ENCODE data around the gene ABI3BP.

The ABI3BP gene

DNA sequence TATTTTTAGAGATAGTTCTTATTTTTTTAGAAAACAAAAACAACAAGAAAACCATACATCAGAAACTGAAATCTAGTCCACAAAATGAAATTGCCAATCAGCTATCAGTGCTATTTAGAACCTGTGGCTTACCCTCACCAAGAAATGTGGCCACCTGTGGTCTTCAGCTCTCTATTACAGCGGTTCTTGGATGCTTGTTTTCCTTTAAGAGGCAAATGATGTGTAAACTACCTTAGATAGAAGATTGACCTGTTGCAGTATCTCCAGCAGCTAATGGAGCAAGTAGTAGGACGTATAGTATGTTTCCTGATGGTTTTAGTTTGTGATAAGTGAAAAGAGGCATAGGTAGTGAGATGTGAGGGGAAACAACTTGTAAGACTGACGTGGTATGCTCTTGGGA, 262.7 kb downstream of the ABI3BP start:
- no peak for DNase-seq (ENCODE audit: low spot score)

DNA sequence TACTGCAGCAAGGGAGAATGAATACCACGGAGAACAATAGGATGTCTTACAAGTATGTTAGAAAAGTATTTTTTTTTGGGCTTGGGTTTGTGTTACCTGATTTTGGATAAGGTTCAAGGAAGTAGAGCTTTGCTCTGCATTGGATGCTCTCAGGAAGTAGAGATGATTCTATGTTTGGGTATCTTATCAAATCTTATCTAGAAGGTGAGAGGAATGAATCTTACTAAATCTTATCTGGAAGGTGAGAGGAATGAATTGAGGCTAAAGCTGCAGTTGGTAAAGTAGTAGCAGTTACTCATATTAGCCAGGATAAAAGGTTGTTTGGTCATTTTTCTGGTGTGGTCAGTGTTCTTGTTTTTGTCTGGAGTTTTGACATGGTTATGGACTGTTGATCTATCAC, 266.5 kb downstream of the ABI3BP start:
- DNase-seq (ENCODE audit: low spot score), result no peak

DNA sequence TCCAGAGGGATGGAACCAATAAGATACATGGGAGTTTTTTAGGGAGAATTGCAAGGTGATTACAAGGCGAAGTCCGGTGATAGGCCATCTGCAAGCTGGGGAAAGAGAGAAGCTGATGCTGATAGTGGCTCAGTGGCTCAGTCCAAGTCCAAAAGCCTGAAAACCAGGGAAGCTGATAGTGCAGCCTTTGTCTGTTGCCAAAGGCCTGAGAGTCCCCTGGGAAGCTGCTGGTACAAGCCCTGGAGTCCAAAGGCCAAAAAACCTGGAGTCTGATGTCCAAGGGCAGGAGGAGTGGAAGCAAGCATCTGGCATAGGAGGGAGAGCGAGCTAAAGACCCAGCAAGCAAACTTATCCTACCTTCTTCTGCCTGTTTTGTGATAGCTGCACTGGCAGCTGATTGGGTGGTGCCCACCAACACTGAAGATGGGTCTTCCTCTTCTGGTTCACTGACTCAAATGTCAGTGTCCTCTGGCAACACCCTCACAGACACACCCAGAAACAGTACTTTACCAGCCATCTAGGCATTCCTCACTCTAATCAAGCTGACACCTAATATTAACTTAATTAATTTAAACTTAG, 267.2 kb downstream of the ABI3BP start:
- DNase-seq (ENCODE audit: low spot score), result no peak

DNA sequence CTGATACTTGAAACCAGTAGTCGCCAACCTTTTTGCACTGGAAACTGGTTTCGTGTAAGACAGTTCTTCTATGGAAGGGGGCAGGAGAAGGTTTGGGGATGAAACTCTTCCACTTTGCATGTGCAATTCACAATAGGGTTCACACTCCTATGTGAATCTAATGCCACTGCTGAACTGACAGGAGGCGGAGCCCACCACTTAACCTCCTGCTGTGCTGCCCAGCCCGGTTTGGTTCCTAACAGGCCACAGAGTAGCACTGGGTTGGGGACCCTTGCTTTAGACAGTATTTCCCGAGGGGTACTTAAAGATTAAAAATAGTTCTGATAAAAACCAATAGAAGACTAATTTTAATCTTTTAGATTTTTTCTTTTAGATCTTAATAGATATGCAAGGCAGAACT, 272.8 kb downstream of the ABI3BP start:
- no peak for DNase-seq (ENCODE audit: low spot score)

DNA sequence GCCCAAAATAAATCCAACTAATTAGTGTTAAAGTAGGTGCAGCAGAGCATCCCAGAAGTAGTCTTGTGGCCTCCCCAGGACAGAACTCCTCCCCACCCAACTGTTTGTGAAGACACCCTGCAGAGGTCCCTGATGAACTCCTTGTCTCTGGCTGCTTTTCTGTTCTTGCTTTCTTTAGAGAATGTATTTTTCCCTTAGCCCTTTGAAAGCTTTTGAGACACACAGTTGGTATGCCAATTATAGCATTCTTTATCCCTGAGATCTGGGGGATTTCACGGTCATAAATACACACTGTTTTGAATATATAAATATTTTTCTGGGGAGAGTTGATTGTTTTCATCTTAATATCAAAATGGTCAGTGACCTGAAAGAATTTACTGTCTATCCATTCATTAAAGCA, 274.1 kb downstream of the ABI3BP start:
- DNase-seq (ENCODE audit: low spot score), result no peak

DNA sequence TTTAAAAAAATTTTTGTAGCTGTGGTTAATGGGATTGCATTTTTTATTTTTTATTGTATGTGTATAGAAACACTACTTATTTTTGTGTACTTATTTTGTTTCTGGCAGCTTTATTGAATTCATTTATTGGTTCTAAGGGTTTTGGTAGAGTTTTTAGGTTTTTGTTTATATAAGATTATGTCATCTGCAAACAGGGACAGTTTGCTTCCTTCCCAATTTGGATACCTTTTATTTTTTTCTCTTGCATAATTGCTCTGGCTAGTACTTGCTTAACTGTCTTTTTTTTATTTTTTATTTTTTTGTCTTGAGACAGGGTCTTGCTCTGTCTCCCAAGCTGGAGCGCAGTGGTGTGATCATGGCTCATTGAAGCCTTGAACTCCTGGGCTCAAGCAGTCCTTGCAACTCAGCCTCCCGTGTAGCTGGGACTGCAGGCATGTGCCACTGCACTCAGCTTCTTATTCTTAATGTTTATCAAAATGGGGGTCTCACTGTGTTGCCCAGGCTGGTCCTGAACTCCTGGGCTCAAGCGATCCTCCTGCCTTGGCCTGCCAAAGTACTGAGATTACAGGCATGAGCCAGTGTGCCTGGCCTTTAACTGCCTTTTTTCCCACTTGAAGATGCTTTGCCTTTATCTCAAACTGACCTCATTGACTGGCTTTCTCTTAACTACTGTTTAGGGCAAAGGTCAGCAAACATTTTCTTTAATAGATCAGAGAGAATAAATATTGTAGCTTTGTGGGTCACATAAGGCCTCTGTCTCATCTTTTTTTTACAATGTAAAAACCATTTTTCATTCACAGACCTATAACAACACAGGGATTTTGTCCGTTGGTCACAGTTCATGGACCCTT, 275.4 kb downstream of the ABI3BP start:
- no peak for DNase-seq (ENCODE audit: low spot score)

DNA sequence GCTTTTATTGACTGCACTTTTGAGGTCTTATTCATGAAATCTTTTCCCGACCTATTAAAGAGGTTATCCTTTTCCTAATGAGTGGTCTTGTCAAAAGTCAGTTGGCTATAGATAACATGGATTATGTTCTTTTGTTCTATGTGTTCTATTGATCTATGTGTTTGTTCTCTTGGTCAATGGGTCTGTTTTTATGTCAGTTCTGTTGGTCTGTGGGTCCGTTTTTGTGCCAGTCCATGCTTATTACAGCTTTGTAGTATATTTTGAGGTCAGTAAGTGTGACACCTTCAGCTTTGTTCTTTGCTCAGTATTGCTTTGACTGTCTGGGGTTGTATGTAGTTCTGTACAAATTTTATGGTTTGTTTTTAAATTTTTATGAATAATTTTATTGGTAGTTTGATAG, 276.2 kb downstream of the ABI3BP start:
- no peak for DNase-seq (ENCODE audit: low spot score)

DNA sequence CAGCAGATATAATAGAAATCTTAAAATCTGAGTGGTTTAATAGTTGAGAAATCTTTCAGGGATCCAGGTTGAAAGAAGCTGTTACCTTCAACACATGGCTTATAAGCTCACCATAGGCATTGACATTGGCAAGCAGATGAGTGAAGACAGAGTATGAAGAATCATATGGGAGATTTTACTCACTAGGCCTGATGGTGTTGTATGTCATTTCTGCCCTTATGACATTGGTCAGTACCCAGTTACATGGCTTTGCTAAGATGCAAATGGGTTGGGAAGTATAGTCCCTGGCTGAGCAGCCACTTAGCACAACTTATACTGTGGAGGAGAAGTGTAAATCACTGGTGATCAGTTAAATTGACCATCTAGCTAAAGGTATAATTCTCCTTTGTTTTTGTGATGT, 278.0 kb downstream of the ABI3BP start:
- DNase-seq (ENCODE audit: low spot score), result no peak

DNA sequence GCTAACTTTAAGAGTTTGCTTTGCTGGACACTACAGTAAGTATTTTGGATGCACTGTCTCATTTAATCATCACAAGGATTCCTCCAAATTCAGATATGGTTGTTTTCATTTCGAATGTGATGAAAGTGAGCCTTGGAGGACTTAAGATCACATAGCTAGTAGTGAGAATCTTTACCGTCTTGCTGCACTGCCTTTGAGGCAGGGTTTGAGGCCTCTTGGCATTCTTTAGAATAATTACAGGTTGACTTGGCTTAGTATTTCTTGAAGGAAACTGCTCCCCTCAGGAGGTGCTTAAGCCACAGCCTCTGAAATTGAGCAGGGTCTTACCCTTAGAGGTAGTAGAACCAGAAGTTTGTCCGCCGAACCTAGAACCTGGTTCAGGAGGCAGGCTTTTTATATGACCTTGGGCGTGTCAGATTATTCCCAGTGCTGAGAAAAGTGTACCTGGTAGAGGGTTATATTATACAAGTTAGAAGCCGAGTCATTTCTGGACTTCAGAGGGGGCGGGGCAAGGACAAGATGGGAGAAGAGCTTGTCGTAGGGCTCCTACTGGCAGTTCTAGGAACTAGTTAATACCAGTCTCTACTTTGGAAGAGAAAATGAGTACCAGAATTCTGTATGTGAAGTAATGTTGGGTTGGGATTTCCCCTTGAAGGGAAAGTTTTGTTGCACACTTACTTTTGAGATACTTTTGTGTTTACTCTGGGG, 282.8 kb downstream of the ABI3BP start:
- peak; percentile 2 for DNase-seq (ENCODE audit: low spot score)

DNA sequence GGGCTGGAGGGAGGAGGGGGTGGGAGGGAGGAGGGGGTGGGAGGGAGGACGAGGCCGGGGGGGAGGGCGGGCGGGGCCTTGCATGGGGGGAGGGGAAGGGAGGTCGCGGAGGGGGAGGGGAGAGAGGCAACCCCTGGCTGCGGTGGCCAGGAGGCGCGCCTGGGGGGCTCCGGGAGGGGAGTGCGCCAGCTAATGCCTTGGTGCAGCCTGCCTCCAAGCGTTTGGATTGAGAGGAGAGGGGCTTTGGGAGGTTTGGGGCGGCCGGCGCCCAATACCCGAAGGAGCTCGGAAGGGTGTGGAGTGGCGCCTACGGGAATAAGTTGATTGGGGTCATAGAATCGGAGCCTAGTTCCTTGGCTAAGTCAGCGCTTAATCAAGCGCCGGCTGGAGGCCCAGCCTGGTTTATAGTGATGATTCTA, 283.4 kb downstream of the ABI3BP start:
- peak; percentile 32 for DNase-seq (ENCODE audit: low spot score)

DNA sequence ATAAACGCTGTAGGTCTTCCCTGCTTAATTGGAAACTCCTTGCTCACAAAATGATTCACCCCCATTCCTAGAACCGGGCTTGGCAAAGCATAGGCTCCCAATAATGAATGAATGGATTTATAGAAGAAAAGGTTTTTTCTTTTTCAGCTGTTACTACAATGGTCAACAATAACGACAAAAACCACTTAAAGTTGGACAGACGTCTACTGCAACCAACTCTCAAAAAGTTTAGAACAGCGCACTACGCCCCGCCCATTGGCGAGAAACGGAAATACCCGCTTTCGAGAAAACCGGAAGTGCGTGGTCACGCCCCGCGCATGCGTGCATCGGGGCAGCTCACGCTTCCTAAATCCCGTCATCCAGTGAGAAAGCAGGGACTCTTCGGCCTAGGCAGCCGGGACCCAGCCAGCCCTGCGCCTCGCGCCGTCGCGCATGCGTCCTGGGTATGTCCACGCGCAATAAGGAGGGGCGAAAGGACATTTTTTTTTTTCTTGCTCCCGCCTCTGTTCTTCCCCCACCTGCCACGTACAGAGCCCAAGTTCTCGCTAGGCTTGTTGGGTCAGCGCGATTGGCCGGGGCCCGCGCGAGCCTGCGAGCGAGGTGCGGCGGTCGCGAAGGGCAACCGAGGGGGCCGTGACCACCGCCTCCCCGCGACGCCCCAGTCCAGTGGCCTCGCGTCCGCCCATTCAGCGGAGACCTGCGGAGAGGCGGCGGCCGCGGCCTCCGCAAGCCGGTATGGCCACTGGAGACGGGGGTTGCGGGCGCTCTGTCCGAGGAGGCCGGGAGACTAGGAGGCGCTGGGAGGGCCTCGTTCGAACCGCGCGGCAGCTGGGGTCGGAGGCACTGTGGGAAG, 284.0 kb downstream of the ABI3BP start, which contains the start of gene TFG:
Gene TFG, plus strand, starts transcription at position 506 of the 853 bp plus-strand sequence. CDS start 4,192 bp downstream, outside the sequence.
- peak; percentile 98 for DNase-seq (ENCODE audit: low spot score)

DNA sequence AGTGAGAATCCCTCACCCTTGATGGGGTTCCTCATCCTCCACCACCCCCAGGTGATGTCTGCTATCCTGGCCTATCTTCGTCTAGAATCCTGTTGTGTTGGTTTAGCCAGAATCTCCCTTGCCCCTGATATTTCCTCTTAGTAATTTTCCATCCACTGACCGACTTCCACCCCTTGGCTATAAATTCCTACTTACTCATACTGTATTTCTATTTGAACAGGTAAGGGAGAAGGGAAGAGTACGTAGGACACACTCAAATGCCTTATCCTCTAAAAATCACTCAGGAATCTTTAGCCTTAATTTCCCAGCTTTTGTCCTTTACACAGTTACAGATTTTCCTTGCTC, 284.6 kb downstream of the ABI3BP start:
- DNase-seq (ENCODE audit: low spot score), result no peak

DNA sequence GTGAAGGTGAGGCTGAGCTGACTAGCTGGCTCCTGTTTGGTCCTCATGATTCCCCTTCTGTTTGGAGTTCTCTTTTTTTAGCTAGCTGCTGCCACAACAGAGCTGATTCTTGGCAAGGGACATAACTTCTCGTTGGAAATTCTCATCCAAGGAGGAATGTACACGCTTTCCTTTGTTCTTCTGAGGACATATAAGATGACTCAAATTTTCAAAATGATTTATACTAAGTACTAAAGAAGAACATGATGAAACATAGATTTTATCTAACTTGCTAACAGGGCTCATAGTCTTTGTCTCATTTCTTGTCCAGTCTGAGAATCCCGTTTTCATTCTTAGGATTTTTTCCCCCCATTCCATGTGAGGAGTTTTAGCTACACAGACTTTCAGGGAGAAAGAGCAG, 286.9 kb downstream of the ABI3BP start:
- no peak for DNase-seq (ENCODE audit: low spot score)

DNA sequence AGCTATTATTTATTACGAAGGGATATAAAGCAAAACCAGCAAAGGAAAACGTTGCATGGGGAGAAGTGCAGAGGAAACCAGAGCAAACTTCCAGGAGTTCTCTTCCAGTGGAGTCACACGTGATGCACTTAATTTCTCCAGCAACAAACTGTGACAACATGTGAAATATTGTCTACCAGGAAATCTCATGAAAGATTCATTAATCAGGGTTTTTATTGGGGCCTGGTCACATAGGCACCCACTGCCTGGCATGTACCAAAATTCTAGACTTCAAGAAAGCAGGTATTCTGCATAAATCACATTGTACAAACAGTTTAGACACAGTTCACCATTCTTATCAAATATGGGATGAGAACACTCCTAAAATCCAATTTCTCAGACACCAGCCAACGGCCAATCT, 289.4 kb downstream of the ABI3BP start:
- no peak for DNase-seq (ENCODE audit: low spot score)

DNA sequence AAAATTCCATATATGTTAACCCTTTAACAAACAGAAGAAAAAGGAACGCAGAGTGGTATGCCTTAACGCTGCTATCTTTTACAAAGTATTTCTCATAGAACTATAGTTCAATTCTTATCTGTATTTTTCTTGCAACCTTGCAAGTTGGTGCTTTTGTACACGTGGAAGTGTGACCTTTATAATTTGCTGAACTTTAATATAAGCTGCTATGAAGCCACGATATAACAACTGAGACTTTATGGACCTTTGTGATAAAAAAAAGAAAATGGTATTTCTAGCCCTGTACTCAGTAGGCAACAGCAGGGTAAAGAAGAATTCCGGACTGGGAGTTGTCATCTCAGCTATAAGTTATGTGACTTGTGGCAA, 290.3 kb downstream of the ABI3BP start:
- DNase-seq (ENCODE audit: low spot score), result no peak

DNA sequence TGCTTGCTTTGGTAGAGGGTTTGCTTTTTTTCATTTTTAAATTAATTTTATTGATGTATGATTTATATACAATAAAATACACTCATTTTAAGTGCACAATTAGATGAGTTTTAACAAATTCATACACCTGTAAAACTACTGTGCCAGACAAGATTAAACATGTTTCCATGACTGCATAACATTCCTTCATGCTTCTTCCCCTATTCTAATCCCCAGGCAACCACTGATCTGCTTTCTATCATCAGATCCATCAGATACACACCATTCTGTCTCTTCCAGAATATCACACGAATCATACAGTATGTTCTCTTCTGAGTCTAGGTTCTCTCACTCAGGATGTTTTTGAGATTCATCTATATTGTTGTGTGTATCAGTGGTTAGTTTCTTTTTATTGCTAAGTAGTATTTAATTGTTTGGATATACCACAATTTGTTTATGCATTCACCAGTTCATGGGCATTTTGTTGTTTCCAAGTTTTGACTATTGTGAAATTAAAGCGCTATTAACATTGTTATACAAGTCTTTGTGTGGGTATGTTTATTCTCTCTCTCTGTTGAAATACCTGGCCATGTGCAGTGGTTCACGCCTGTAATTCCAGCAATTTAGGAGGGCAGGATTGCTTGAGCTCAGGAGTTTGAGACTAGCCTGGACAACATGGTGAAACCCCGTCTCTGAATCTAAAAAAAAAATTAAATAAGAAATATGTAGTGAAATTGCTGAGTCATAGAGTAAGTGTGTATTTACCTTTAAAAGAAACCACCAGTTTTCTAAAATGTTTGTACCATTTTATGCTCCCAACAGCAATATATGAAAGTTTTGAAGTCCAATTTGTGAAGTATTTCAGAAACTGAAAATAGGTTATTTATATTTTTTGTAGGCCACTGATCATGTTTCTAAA, 290.9 kb downstream of the ABI3BP start:
- DNase-seq (ENCODE audit: low spot score), result no peak

DNA sequence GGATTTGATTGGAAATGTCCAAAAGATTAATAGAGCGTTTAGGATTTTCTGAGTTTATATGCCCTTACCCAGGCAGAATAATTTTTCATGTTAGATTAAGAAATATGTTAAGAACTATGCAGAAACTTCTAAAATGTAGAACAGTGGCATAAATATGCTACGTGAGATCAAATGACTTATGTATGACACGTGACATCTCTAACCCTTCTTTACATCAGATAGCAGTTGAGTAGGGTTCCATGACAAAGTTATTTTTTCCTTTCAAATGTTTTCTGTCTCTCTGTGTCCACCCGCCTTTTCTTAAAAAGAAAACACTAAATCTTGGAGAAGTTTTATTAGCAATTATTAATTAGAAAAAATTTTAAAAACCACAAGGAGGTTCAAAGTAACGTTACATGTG, 292.5 kb downstream of the ABI3BP start:
- no peak for DNase-seq (ENCODE audit: low spot score)

Data from pons (tissue), 1 donor.